ENCODE results near the gene ZCWPW1. TPM values are rescaled to one million over a fixed set of nuclear protein-coding genes. Genes with fewer than 3 reads are reported as not detected.

Gene ZCWPW1
- polyA plus RNA-seq, 1 of the 3 experiments (the other 2 are of a cell fraction), result 4.1 TPM

DNA sequence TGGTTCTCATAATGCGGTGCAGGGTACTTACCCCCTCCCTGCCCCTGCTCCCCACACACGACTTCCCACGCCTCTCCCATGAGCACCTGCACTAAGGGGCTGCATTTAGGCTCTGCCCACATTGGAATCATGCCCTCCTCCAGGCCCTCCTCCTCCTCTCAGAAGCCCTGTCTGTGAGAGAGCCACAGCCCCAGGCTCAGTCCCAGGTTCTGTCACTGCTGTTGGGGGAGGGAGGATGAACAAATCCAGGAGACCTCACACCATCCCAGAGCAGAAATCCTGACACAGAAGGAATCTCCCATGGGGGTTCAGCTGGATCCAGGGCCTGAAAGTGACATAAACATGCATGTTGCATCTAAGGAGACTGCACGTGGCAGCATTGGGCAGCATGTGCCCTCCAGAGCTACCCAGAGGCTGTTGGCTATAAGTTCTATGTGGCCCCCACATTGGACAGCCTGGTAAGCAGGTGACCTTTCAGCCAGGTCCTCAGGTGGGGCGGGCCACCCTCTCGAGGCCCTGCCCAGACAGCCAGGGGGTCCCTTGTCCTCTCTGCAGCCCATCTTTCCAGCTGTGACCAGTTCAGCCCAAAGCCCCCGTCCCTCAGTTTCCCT lies 56.8 kb downstream of the ZCWPW1 start:
- Histone ChIP-seq H2AFZ (ENCODE audit: low read depth) (no peak overlapping the region), H3K4me2 (no peak overlapping the region), H3K9me3 (no peaks in the 10 kb centered on the region), H3K9ac (no peak overlapping the region), H3K4me1 (ENCODE audit: control insufficient read depth in 1 of 2, insufficient read depth in 2 of 2, low read depth in 1 of 2, low read length in 1 of 2) (peaks cover 5 to 7% of the 10 kb centered on the region in 2 experiments; a peak in 1 of 4 replicates), H3K4me3 (ENCODE audit: low read depth in 2 of 2, low read length in 1 of 2) (no peak overlapping the region), H3F3A (replicated peaks; ENCODE audit: insufficient read depth) (no peaks in the 10 kb centered on the region), H3K27me3 (ENCODE audit: insufficient read depth) (no peaks in the 10 kb centered on the region), H3K9me2 (no peaks in the 10 kb centered on the region), H3K79me2 (ENCODE audit: insufficient read depth) (no peaks in the 10 kb centered on the region), H4K20me1 (ENCODE audit: insufficient read depth) (no peaks in the 10 kb centered on the region), H3K36me3 (replicated peaks in 1 of 2; ENCODE audit: control insufficient read depth in 1 of 2, insufficient read depth in 2 of 2, low read length in 1 of 2) (peaks cover 0 to 3% of the 10 kb centered on the region in 2 experiments), H3K27ac (ENCODE audit: low read depth in 2 of 2, low read length in 1 of 2) (no peak overlapping the region)
- POLR2A ChIA-PET, result no interaction called here
- DNase-seq, result no peak
- CTCF ChIA-PET, result interaction anchor here (1.2 to 4.8 kb wide), 2 partner anchors 25 to 36 kb away, joined by 3 to 24 read pairs; no protein-coding TSS in a partner anchor
- TF ChIP-seq SMC3 (IDR thresholded peaks at IDR 0.05; ENCODE audit: low read depth, low read length), result no peak
- TF ChIP-seq POLR2AphosphoS5 (IDR thresholded peaks at IDR 0.05; ENCODE audit: low read depth, low read length), result no peak
- TF ChIP-seq YY1 (IDR thresholded peaks at IDR 0.05; ENCODE audit: low read depth), result no peak
- TF ChIP-seq, protein P1, sequence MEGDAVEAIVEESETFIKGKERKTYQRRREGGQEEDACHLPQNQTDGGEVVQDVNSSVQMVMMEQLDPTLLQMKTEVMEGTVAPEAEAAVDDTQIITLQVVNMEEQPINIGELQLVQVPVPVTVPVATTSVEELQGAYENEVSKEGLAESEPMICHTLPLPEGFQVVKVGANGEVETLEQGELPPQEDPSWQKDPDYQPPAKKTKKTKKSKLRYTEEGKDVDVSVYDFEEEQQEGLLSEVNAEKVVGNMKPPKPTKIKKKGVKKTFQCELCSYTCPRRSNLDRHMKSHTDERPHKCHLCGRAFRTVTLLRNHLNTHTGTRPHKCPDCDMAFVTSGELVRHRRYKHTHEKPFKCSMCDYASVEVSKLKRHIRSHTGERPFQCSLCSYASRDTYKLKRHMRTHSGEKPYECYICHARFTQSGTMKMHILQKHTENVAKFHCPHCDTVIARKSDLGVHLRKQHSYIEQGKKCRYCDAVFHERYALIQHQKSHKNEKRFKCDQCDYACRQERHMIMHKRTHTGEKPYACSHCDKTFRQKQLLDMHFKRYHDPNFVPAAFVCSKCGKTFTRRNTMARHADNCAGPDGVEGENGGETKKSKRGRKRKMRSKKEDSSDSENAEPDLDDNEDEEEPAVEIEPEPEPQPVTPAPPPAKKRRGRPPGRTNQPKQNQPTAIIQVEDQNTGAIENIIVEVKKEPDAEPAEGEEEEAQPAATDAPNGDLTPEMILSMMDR (IDR thresholded peaks at IDR 0.05), result no peak
- TF ChIP-seq, protein P2, sequence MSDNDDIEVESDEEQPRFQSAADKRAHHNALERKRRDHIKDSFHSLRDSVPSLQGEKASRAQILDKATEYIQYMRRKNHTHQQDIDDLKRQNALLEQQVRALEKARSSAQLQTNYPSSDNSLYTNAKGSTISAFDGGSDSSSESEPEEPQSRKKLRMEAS (IDR thresholded peaks at IDR 0.05; ENCODE audit: low read depth), result no peak
- TF ChIP-seq, protein P3, sequence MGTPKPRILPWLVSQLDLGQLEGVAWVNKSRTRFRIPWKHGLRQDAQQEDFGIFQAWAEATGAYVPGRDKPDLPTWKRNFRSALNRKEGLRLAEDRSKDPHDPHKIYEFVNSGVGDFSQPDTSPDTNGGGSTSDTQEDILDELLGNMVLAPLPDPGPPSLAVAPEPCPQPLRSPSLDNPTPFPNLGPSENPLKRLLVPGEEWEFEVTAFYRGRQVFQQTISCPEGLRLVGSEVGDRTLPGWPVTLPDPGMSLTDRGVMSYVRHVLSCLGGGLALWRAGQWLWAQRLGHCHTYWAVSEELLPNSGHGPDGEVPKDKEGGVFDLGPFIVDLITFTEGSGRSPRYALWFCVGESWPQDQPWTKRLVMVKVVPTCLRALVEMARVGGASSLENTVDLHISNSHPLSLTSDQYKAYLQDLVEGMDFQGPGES (IDR thresholded peaks at IDR 0.05; ENCODE audit: low read depth, low read length), result no peak
- TF ChIP-seq, protein P4, sequence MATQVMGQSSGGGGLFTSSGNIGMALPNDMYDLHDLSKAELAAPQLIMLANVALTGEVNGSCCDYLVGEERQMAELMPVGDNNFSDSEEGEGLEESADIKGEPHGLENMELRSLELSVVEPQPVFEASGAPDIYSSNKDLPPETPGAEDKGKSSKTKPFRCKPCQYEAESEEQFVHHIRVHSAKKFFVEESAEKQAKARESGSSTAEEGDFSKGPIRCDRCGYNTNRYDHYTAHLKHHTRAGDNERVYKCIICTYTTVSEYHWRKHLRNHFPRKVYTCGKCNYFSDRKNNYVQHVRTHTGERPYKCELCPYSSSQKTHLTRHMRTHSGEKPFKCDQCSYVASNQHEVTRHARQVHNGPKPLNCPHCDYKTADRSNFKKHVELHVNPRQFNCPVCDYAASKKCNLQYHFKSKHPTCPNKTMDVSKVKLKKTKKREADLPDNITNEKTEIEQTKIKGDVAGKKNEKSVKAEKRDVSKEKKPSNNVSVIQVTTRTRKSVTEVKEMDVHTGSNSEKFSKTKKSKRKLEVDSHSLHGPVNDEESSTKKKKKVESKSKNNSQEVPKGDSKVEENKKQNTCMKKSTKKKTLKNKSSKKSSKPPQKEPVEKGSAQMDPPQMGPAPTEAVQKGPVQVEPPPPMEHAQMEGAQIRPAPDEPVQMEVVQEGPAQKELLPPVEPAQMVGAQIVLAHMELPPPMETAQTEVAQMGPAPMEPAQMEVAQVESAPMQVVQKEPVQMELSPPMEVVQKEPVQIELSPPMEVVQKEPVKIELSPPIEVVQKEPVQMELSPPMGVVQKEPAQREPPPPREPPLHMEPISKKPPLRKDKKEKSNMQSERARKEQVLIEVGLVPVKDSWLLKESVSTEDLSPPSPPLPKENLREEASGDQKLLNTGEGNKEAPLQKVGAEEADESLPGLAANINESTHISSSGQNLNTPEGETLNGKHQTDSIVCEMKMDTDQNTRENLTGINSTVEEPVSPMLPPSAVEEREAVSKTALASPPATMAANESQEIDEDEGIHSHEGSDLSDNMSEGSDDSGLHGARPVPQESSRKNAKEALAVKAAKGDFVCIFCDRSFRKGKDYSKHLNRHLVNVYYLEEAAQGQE (IDR thresholded peaks at IDR 0.05; ENCODE audit: low read depth, low read length), result no peak
- TF ChIP-seq MEF2A (IDR thresholded peaks at IDR 0.05; ENCODE audit: borderline replicate concordance, low read depth), result no peak
- 93% methylated on average over 6 of the region's 7 CpGs for WGBS (ENCODE audit: low lambda C conversion rate)

DNA sequence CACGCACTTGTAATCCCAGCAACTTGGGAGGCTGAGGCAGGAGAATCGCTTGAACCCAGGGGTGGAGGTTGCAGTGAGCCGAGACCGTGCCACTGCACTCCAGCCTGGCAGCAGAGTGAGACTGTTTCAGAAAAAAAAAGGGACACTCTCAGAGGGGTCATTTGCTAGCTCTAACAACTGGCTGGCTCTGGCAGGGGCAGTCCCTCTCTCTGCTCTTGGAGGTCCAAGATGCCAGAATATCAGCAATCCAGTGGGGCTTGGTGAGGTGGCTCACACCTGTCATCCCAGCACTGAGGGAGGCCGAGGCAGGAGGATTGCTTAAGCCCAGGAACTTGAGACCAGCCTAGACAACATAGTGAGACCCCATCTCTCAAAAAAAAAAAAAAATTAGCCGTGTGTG lies 57.8 kb downstream of the ZCWPW1 start:
- ChIA-PET CTCF (interaction anchor here (4.8 kb wide), 1 partner anchor 37 kb away, joined by 24 read pairs; no protein-coding TSS in a partner anchor), POLR2A (no interaction called here)
- peaks cover 5 to 7% of the 10 kb centered on the region in 2 experiments; a peak in 1 of 4 replicates for H3K4me1 ChIP-seq (ENCODE audit: control insufficient read depth in 1 of 2, insufficient read depth in 2 of 2, low read depth in 1 of 2, low read length in 1 of 2)
- H3K4me3 ChIP-seq (ENCODE audit: low read depth in 2 of 2, low read length in 1 of 2), result no peak overlapping the region
- no peak overlapping the region for H3K27ac ChIP-seq (ENCODE audit: low read depth in 2 of 2, low read length in 1 of 2)
- DNase-seq, result no peak
- no peaks in the 10 kb centered on the region for H3K9me3 ChIP-seq
- no peaks in the 10 kb centered on the region for H3K27me3 ChIP-seq (ENCODE audit: insufficient read depth)
- H3F3A ChIP-seq (replicated peaks; ENCODE audit: insufficient read depth), result peaks cover under 1% of the 10 kb centered on the region
- no peak overlapping the region for H3K4me2 ChIP-seq
- WGBS (ENCODE audit: low lambda C conversion rate), result 91% methylated on average over 6 of the region's 6 CpGs
- TF ChIP-seq SMC3 (IDR thresholded peaks at IDR 0.05; ENCODE audit: low read depth, low read length) (no peak), JUND (IDR thresholded peaks at IDR 0.05) (no peak), MXI1 (IDR thresholded peaks at IDR 0.05; ENCODE audit: low read depth, low read length) (no peak), TAF1 (IDR thresholded peaks at IDR 0.05; ENCODE audit: borderline replicate concordance, low read depth, low read length) (no peak)
- TF ChIP-seq, protein P5, sequence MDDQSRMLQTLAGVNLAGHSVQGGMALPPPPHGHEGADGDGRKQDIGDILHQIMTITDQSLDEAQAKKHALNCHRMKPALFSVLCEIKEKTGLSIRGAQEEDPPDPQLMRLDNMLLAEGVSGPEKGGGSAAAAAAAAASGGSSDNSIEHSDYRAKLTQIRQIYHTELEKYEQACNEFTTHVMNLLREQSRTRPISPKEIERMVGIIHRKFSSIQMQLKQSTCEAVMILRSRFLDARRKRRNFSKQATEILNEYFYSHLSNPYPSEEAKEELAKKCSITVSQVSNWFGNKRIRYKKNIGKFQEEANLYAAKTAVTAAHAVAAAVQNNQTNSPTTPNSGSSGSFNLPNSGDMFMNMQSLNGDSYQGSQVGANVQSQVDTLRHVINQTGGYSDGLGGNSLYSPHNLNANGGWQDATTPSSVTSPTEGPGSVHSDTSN (IDR thresholded peaks at IDR 0.05), result no peak
- TF ChIP-seq, protein P3 (IDR thresholded peaks at IDR 0.05; ENCODE audit: low read depth, low read length), result no peak
- H3K9me2 ChIP-seq, result no peaks in the 10 kb centered on the region
- H4K20me1 ChIP-seq (ENCODE audit: insufficient read depth), result no peaks in the 10 kb centered on the region
- H3K36me3 ChIP-seq (replicated peaks in 1 of 2; ENCODE audit: control insufficient read depth in 1 of 2, insufficient read depth in 2 of 2, low read length in 1 of 2), result peaks cover 0 to 3% of the 10 kb centered on the region in 2 experiments
- no peak overlapping the region for H3K9ac ChIP-seq
- no peak overlapping the region for H2AFZ ChIP-seq (ENCODE audit: low read depth)
- H3K79me2 ChIP-seq (ENCODE audit: insufficient read depth), result no peaks in the 10 kb centered on the region

Measured in SK-N-SH (cell line).